Stomach (tissue), 9 donors: Measurements from ENCODE around the gene MLIP. TPM values are rescaled to one million over a fixed set of nuclear protein-coding genes. Genes with fewer than 3 reads are reported as not detected.

Experiments used
- DNase-seq, 2 donors: peaks; one replicate each; pipeline versions ENCODE4 v3.0.0 to v3.0.0-alpha.2; 2013 to 2019
- H3K27ac ChIP-seq, 5 donors: fragments of 200-600 bp in 4 of 5; sonication (generic) in 4 of 5; one replicate each; pipeline ENCODE4 v1.5.1; 2013 to 2019; ENCODE audit warnings: mild to moderate bottlenecking in 1 of 5, moderate library complexity in 1 of 5
- H3K27me3 ChIP-seq, 3 donors: fragments of 200-600 bp; sonication (generic); one replicate each; pipeline ENCODE4 v1.5.1; 2017 to 2019; ENCODE audit warnings: mixed run types in 1 of 3
- H3K36me3 ChIP-seq, 4 donors: fragments of 200-600 bp; sonication (generic); 1 replicate in 3 of 4; 2 replicates in 1 of 4; pipeline ENCODE4 v1.5.1; 2016 to 2019
- H3K4me1 ChIP-seq, 4 donors: fragments of 200-600 bp; sonication (generic); one replicate each; pipeline ENCODE4 v1.5.1; 2016 to 2019
- H3K4me3 ChIP-seq, 4 donors: fragments of 200-600 bp; sonication (generic) in 3 of 4; one replicate each; pipeline ENCODE4 v1.5.1; 2016 to 2019; ENCODE audit warnings: mild to moderate bottlenecking in 1 of 4
- H3K9me3 ChIP-seq, 4 donors: fragments of 200-600 bp; sonication (generic); one replicate each; pipeline ENCODE4 v1.5.1; 2016 to 2019
- CTCF ChIP-seq, 7 experiments: fragments of 450-650 bp in 4 of 7; fragments of 200-600 bp in 3 of 7; sonication (generic) in 3 of 7; IDR thresholded peaks; one replicate each; pipeline ENCODE4 v1.5.1; 2016 to 2019; ENCODE audit warnings: antibody characterized with exemption in 7 of 7, control low read depth in 2 of 7, mild to moderate bottlenecking in 1 of 7
- EP300 ChIP-seq: sonication (generic); formaldehyde crosslinking; IDR thresholded peaks from one replicate; pipeline ENCODE4 v1.6.1; 2017; ENCODE audit warnings: antibody characterized with exemption
- POLR2A ChIP-seq, 4 donors: fragments of 450-650 bp; IDR thresholded peaks; one replicate each; pipeline ENCODE4 v1.6.1; 2016; ENCODE audit warnings: antibody characterized with exemption in 4 of 4, control low read depth in 2 of 4, mild to moderate bottlenecking in 1 of 4, moderate library complexity in 1 of 4
- POLR2AphosphoS5 ChIP-seq, 3 donors: sonication (generic); formaldehyde crosslinking; IDR thresholded peaks; one replicate each; pipeline ENCODE4 v1.6.1; 2016; ENCODE audit warnings: antibody characterized with exemption in 3 of 3
- WGBS, 5 donors: extraction: QIAGEN DNeasy Blood & Tissue Kit in 3 of 5; methylation state at CpG; one replicate each; pipeline versions ENCODE4 v1.1.5 to v1.1.7; 2013 to 2018; 5-methylcytosine and 5-hydroxymethylcytosine counted together
- intact Hi-C: fragments of 100-400 bp; cut with DNase I; formaldehyde crosslinking; loops from one replicate; pipeline ENCODE4 v1.15.1; 2023; ENCODE audit warnings: low total_unique reads
- polyA plus RNA-seq, 3 donors: library from polyadenylated mRNA; stranded (reverse); fragments of 200-250 nt; gene quantifications; one replicate each; pipeline ENCODE4 v1.2.3, GENCODE V29; 2013
- total RNA-seq, 5 donors: library from RNA; depleted of rRNA; stranded (reverse); fragments of >200 nt; gene quantifications; one replicate each; pipeline versions ENCODE4 v1.1.0 to v1.2.3, GENCODE V29; 2014 to 2016
- donor health status: healthy with polysubstance abuse.
- donor health status: Bipolar disorder and iron deficiency.
- donor health status: healthy.

Gene MLIP
- total and polyA plus RNA-seq, 8 donors: 0.48 TPM; not detected in 7

DNA sequence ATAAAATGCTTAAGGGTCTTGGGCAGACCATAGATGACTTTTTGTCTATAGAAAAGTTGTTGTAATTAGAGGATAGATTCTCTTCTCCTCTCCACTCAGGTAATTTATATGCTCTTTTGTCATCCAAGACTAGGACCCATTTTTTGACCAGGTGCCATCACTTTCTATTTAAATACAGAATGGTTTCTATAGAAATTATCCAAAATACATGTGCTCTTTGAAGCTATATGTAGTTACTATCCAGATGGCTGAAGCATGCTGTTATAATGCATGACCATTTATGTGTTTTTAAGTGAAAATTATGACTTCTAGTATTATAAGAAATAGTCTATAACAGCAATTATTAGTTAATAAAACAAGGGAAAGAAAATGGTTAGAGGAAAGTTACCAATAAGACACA lies 3.0 kb upstream of the MLIP start:
- no peak for TF ChIP-seq CTCF (IDR thresholded peaks at IDR 0.05)
- no peak for TF ChIP-seq POLR2A (IDR thresholded peaks at IDR 0.05)
- no peak for TF ChIP-seq POLR2AphosphoS5 (IDR thresholded peaks at IDR 0.05)
- no peak for TF ChIP-seq EP300
- H3K4me3 ChIP-seq: no peak overlapping the region
- no peaks in the 10 kb centered on the region for H3K9me3 ChIP-seq
- intact Hi-C loops: no loop called here
- H3K27me3 ChIP-seq: no peaks in the 10 kb centered on the region
- no peak for DNase-seq
- peaks cover 0 to 6% (median 0%) of the 10 kb centered on the region in 4 donors for H3K4me1 ChIP-seq
- H3K27ac ChIP-seq: no peak overlapping the region
- no peaks in the 10 kb centered on the region for H3K36me3 ChIP-seq

- Histone ChIP-seq H3K27me3 (no peaks in the 10 kb centered on the region), H3K9me3 (no peaks in the 10 kb centered on the region), H3K27ac (no peak overlapping the region), H3K4me1 (peaks cover 0 to 6% (median 0%) of the 10 kb centered on the region in 4 donors), H3K36me3 (no peaks in the 10 kb centered on the region), H3K4me3 (no peak overlapping the region)
- no peak for DNase-seq
- intact Hi-C loops: no loop called here
- TF ChIP-seq CTCF (IDR thresholded peaks at IDR 0.05): no peak
- TF ChIP-seq POLR2A (IDR thresholded peaks at IDR 0.05): no peak
- TF ChIP-seq EP300: no peak
- no peak for TF ChIP-seq POLR2AphosphoS5 (IDR thresholded peaks at IDR 0.05)
- 76 to 91% (median 87%) methylated on average over 2 to 3 of the region's 3 CpGs for WGBS, 5 donors
Measured at GRCh38 chr6:54109586-54109985, 1.7 kb upstream of the MLIP start.

DNA sequence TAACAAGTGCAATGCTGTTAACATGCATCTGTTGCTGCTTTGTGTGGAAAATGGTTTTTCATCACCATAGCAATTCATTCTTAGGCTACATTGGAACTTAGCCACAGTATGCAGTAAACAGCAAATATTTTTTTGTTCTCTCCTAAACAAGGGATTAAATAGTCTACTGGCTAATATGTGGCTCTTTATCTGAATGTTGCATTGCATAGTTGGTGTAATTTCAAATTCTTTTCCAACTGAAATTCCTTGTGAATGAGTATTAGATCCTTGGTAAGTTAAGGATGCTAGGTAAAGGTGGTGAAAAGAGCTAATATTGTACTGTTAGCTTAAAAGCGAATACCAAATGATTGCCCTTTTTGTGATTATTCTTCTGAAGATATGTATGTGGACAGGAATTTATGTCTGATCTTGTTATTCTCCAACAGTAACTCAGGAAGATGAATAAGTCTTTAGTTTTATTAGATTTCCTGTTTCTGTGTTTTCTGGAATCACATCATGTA lies 958 bp downstream of the MLIP start:
- H3K36me3 ChIP-seq: no peaks in the 10 kb centered on the region
- no peak overlapping the region for H3K27ac ChIP-seq
- 68 to 85% (median 74%) methylated on average over 1 of the region's 1 CpG for WGBS, 5 donors
- peaks cover 0 to 6% (median 0%) of the 10 kb centered on the region in 4 donors for H3K4me1 ChIP-seq
- H3K4me3 ChIP-seq: no peak overlapping the region
- H3K9me3 ChIP-seq: no peaks in the 10 kb centered on the region
- intact Hi-C loops: no loop called here
- no peak for DNase-seq
- H3K27me3 ChIP-seq: no peaks in the 10 kb centered on the region
- TF ChIP-seq EP300: no peak
- no peak for TF ChIP-seq POLR2AphosphoS5 (IDR thresholded peaks at IDR 0.05)
- TF ChIP-seq POLR2A (IDR thresholded peaks at IDR 0.05): no peak
- no peak for TF ChIP-seq CTCF (IDR thresholded peaks at IDR 0.05)

GRCh38 chr6:54114991-54115390 lies 3.7 kb downstream of the MLIP start:
- H3K27ac ChIP-seq: no peak overlapping the region
- H3K4me3 ChIP-seq: no peak overlapping the region
- no peaks in the 10 kb centered on the region for H3K9me3 ChIP-seq
- peaks cover 0 to 6% (median 0%) of the 10 kb centered on the region in 4 donors for H3K4me1 ChIP-seq
- no peaks in the 10 kb centered on the region for H3K27me3 ChIP-seq
- intact Hi-C loops: no loop called here
- no peak for DNase-seq
- WGBS, 5 donors: 61 to 77% (median 70%) methylated on average over 1 of the region's 1 CpG
- TF ChIP-seq POLR2AphosphoS5 (IDR thresholded peaks at IDR 0.05): no peak
- no peak for TF ChIP-seq EP300
- TF ChIP-seq CTCF (IDR thresholded peaks at IDR 0.05): no peak
- no peak for TF ChIP-seq POLR2A (IDR thresholded peaks at IDR 0.05)
- H3K36me3 ChIP-seq: no peaks in the 10 kb centered on the region
